Skeletal muscle tissue (tissue), 4 donors: ENCODE results near the gene SPHK1. TPM values are rescaled to one million over a fixed set of nuclear protein-coding genes. Genes with fewer than 3 reads are reported as not detected.
A peak's percentile ranks its signal among the peaks of the same experiment; 100 is the strongest.

Experiments
- H3K27ac ChIP-seq: one replicate; pipeline ENCODE4 v1.7.0; 2013; ENCODE audit warnings: mild to moderate bottlenecking, low read depth, low read length, inconsistent platforms
- H3K27me3 ChIP-seq, 3 donors: one replicate each; pipeline ENCODE4 v1.7.0; 2013; ENCODE audit warnings: low read length in 3 of 3; ENCODE audit not compliant: control insufficient read depth in 3 of 3, insufficient read depth in 3 of 3
- H3K36me3 ChIP-seq, 3 donors: one replicate each; pipeline ENCODE4 v1.7.0; 2013; ENCODE audit warnings: low read length in 3 of 3; ENCODE audit not compliant: control insufficient read depth in 3 of 3, insufficient read depth in 3 of 3
- H3K4me1 ChIP-seq, 3 donors: one replicate each; pipeline ENCODE4 v1.7.0; 2013; ENCODE audit warnings: low read length in 3 of 3, mild to moderate bottlenecking in 3 of 3; ENCODE audit not compliant: control insufficient read depth in 3 of 3, insufficient read depth in 3 of 3
- H3K4me3 ChIP-seq, 3 donors: one replicate each; pipeline ENCODE4 v1.7.0; 2013; ENCODE audit warnings: low read length in 3 of 3
- H3K9ac ChIP-seq, 3 donors: one replicate each; pipeline ENCODE4 v1.7.0; 2013; ENCODE audit warnings: low read length in 3 of 3, mild to moderate bottlenecking in 3 of 3, moderate library complexity in 2 of 3, low read depth in 1 of 3
- H3K9me3 ChIP-seq, 3 donors: one replicate each; pipeline ENCODE4 v1.7.0; 2013; ENCODE audit warnings: low read length in 3 of 3; ENCODE audit not compliant: control insufficient read depth in 3 of 3
- total RNA-seq: library from RNA; depleted of rRNA; stranded (reverse); fragments of >200 nt; gene quantifications from one replicate; pipeline ENCODE4 v1.2.3, GENCODE V29; 2014
- donor health status: Osteomylitis.

The SPHK1 gene
- total RNA-seq, 1 donor from 2014 or later, result 2.1 TPM

DNA sequence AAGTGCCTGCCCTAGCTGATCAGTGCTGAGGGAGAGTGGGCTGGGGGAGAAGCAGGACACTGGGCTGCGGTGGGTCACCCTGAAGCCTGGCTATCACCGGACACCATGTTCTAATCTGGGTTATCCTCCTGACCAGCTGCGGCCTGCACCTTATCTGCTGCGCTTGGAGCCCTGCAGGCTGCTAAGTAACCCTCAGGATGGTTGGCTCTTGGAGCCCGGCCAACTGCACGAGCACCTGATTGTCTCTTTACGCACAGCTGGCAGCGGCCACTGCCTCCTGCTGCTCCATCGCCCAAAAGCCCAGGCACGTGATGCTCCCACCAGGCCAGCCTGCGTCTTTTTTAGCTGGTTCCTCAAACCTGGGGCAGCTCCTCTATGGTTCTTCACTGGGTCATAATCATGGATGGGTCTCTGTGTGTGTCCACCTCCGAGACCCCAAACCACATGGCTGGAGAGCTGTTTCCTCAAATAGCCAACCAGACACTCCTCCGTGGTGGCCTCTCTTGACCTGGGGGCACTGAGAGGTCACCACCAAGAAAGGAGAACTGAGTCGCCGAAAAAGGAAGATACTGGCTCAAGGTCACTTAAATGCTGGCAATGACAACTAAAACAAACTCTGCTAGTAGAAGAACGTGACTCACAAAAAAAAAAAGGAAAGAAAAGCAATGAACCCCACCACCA, 21.7 kb downstream of the SPHK1 start:
- Histone ChIP-seq H3K9ac (peak overlapping the region in 1 of 3 donors; percentile 54), H3K27me3 (no peaks in the 10 kb centered on the region), H3K36me3 (peaks cover 21 to 28% (median 24%) of the 10 kb centered on the region in 3 donors), H3K4me3 (no peak overlapping the region), H3K9me3 (no peaks in the 10 kb centered on the region), H3K4me1 (peaks cover 31 to 51% (median 45%) of the 10 kb centered on the region in 3 donors), H3K27ac (no peak overlapping the region)

DNA sequence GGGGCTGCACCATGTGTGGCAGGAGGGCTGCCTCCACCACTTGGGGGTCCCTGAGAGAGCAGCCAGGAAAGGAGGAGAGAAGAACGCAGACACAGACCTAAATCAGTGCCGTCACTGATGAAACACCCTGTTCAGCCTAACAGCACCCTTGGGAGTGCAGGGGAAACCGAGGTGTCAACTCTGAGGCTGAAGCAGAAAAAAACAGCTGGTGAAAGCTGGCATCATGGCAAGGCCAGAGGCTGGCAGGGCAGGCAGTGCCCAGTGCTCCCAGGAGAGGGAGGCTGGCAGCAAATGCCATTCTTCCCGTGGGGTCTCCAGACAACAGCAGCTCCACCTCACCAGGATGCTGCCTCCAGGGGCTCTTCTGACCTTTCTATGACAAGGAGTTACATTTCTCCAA, 23.1 kb downstream of the SPHK1 start:
- Histone ChIP-seq H3K9ac (peak overlapping the region in 1 of 3 donors; percentile 33), H3K4me1 (peaks cover 31 to 51% (median 45%) of the 10 kb centered on the region in 3 donors), H3K27me3 (no peaks in the 10 kb centered on the region), H3K27ac (no peak overlapping the region), H3K9me3 (no peaks in the 10 kb centered on the region), H3K36me3 (peaks cover 10 to 22% (median 15%) of the 10 kb centered on the region in 3 donors), H3K4me3 (no peak overlapping the region)

DNA sequence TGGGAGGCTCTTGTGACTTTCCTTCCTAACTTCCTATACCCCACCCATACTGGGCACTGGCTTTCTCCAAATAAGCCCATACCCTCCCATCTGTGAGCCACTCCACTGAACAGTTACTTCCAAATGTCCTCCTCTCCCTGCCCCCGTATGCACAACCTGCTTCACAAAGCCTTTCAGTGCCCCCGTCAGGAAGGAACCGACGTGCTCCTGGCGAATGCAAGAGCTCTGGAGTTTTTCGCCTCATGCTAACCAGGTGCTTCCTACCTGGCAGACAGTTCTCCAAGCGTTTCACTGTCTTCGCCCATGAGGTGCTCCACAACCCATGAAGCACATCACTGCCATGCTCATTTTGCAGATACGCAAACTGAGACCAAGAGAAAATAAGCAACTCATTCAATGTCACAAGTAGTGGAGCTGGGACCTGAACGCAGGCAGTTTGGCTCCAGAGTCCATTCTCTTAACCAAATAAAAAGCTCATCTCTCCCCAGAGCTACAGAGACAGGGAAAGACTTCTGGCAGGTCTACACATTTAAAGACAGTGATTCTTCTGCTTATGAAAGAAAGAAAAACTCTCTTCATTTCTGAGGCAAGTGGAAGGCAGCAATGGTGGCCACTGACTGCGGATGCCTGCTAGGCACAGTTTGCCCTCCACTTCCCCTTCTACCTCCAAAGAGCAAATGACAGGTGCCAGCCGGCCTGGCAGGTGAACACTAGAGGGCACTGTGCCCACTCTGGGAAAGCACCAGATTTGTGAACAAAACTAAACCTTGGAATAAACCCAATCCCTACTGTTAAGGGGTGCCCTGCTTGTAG, 23.8 kb downstream of the SPHK1 start:
- H3K9ac ChIP-seq, result peak overlapping the region in 1 of 3 donors; percentile 33
- H3K36me3 ChIP-seq, result peaks cover 5 to 17% (median 11%) of the 10 kb centered on the region in 3 donors
- no peaks in the 10 kb centered on the region for H3K9me3 ChIP-seq
- no peak overlapping the region for H3K4me3 ChIP-seq
- H3K27me3 ChIP-seq, result no peaks in the 10 kb centered on the region
- no peak overlapping the region for H3K27ac ChIP-seq
- H3K4me1 ChIP-seq, result peaks cover 31 to 51% (median 41%) of the 10 kb centered on the region in 3 donors

GRCh38 chr17:76410328-76410965, 26.0 kb downstream of the SPHK1 start:
- H3K27me3 ChIP-seq, result no peaks in the 10 kb centered on the region
- peaks cover 36 to 50% (median 47%) of the 10 kb centered on the region in 3 donors for H3K4me1 ChIP-seq
- no peak overlapping the region for H3K4me3 ChIP-seq
- no peak overlapping the region for H3K27ac ChIP-seq
- no peaks in the 10 kb centered on the region for H3K9me3 ChIP-seq
- no peak overlapping the region for H3K9ac ChIP-seq
- peaks cover 0 to 9% (median 5%) of the 10 kb centered on the region in 3 donors for H3K36me3 ChIP-seq

DNA sequence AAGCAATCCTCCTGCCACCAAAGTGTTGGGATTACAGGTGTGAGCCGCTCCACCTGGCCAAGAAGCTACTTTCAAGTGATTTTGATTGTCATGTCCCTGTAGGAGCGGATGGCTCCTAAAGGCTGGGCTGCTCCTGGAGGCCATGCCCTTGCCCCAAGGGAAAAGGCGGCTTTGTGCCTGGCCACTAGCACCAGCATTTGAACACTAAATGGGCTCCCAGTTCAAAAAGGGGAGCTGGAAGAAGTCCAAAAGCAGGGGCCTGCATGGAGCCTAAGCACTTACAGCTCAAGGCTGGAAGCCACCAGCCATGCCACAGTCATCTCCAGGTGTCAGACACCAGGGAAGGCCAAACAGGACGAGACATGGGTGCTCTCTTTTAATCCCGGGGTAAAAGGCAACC, 26.8 kb downstream of the SPHK1 start:
- Histone ChIP-seq H3K4me1 (peaks cover 33 to 50% (median 47%) of the 10 kb centered on the region in 3 donors), H3K36me3 (peaks cover 0 to 9% (median 5%) of the 10 kb centered on the region in 3 donors), H3K27ac (no peak overlapping the region), H3K9me3 (no peaks in the 10 kb centered on the region), H3K4me3 (no peak overlapping the region), H3K9ac (no peak overlapping the region), H3K27me3 (no peaks in the 10 kb centered on the region)

DNA sequence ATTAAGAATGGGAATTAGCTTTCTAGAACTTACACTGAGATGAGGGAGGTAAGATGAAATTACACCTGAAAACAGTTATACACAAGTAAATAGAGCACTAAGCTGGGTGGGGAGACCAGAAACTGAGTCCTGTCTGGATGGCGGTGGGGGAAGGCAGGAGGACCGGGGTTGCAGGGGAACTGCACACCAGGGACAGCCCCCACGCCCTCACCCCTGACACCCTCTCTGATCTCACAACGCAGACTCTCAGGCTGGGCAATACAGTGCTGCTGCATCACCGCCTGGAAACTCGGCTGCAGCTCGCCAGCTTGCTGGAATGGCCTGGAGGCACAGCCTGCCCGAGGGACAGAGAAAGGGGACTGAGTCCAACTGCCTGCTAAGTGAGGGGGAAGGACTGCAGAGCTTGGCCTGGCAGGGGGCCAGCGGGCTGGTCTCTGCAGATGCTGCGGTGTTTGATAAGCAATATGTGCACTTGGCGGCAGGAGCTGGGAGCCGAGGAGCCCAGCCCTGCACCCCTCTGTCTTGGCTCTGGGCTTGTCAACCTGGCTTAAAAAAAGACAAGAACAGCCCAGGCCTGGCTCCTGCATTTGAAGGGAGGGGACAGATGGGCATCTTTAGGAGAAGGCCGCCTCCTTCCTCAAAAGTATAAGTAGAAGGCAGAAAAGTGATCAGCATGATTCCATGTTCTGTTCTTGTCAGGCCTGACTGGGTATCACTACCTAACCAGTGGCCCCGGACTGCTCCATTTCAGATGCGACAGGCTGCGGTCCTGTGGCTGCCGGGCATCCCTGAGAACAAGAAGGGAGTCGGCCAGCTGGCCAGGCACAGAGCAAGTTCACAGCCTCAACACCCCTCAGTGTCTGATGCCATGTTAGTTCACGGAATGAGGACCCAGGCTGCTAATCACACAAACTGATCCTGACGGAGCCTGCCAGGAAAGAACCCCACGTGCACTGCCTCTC, 30.2 kb downstream of the SPHK1 start:
- Histone ChIP-seq H3K9ac (peak overlapping the region in 2 of 3 donors; percentile 27 to 64), H3K27me3 (no peaks in the 10 kb centered on the region), H3K27ac (no peak overlapping the region), H3K4me3 (no peak overlapping the region), H3K36me3 (peaks cover 0 to 9% (median 4%) of the 10 kb centered on the region in 3 donors), H3K4me1 (peaks cover 42 to 49% (median 49%) of the 10 kb centered on the region in 3 donors), H3K9me3 (no peaks in the 10 kb centered on the region)

GRCh38 chr17:76415786-76416185, 31.4 kb downstream of the SPHK1 start:
- Histone ChIP-seq H3K9ac (peak overlapping the region in 1 of 3 donors; percentile 54), H3K27ac (no peak overlapping the region), H3K9me3 (no peaks in the 10 kb centered on the region), H3K4me3 (no peak overlapping the region), H3K27me3 (no peaks in the 10 kb centered on the region), H3K4me1 (peaks cover 52 to 61% (median 59%) of the 10 kb centered on the region in 3 donors), H3K36me3 (peaks cover 0 to 5% (median 3%) of the 10 kb centered on the region in 3 donors)

- H3K9me3 ChIP-seq, result no peaks in the 10 kb centered on the region
- peaks cover 0 to 5% (median 1%) of the 10 kb centered on the region in 3 donors for H3K36me3 ChIP-seq
- H3K27me3 ChIP-seq, result no peaks in the 10 kb centered on the region
- H3K4me3 ChIP-seq, result no peak overlapping the region
- peaks cover 54 to 65% (median 63%) of the 10 kb centered on the region in 3 donors for H3K4me1 ChIP-seq
- H3K27ac ChIP-seq, result peak overlapping the region; percentile 46
- peak overlapping the region in 1 of 3 donors; percentile 54 for H3K9ac ChIP-seq
Observed at GRCh38 chr17:76416457-76416856, 32.0 kb downstream of the SPHK1 start.

GRCh38 chr17:76416899-76417298, 32.5 kb downstream of the SPHK1 start:
- no peaks in the 10 kb centered on the region for H3K27me3 ChIP-seq
- peaks cover 54 to 65% (median 63%) of the 10 kb centered on the region in 3 donors for H3K4me1 ChIP-seq
- no peak overlapping the region for H3K9ac ChIP-seq
- no peak overlapping the region for H3K27ac ChIP-seq
- H3K9me3 ChIP-seq, result no peaks in the 10 kb centered on the region
- no peak overlapping the region for H3K4me3 ChIP-seq
- H3K36me3 ChIP-seq, result peaks cover 0 to 4% (median 0%) of the 10 kb centered on the region in 3 donors
